Measurements from ENCODE around the gene FLT4.

FLT4 gene

DNA sequence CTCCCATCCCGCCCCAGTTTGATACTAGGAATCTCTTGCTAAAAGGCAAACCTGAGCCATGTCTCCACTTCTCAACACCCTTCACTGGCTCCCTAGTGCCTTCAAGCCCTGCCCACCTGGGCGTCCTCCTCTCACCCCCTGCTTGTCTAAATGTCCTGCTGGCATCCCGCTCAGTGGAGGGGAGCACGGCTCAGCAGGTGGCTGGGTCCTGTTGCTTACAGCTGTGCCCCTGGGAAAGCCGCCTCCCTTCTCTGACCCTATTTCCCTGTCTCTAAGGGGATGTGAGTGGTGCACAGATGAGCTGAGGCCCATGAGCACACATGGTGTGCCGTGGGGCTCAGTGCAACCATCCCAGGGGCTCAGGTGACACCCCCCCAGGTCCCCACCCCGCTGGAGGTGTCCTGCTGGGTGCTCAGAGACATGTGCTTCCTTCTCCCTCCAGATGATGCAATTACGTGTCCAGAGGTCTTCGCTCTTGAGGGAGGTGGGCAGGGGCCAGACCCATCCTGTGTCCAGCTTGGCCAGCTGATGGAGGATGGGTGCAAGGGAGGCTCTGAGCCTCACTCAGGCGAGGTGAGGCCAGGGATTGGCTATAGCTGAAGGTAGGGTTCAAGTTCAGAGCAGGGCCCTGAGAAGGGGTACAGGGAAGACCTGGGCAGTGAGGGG, 24.1 kb downstream of the FLT4 start:
- no peak for DNase-seq

DNA sequence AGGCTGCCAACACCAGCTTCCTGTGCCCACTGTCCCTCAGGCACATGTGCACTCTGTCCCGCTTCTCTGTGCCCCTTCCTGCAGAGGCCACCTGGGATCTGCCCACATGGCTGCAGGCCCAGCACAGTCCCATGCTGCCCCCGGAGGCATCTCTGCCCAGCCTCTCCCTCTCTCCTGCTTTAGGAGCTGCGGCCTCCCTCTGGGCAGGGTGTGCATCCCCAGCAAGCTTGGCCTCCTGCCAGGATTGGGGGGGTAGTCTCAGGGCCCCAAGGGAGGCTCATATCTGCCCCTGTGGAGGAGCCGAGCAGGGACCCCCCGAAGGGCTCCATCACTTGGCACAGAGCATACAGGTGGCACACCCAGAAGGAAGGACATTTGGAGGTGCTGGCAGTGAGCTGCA, 24.8 kb downstream of the FLT4 start:
- no peak for DNase-seq

DNA sequence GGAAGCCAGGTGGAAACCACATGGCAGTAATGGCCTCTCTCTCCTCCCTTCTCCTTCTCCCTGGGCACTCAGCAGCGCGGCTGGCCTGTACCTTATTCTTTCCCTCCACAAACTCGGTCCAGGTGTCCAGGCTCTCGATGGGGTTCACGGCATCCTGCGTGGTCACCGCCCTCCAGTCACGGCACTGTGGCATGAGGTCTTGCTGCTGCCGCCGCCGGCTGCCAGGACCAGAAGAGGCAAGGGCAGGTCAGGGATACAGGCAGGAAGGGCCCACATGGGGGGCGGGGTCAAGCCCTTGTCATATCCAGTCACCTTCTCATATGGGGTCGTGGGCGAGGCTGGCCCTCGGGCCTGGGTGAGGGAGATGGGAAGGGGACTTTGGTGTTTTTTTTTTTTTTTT, 25.6 kb downstream of the FLT4 start:
- no peak for DNase-seq

DNA sequence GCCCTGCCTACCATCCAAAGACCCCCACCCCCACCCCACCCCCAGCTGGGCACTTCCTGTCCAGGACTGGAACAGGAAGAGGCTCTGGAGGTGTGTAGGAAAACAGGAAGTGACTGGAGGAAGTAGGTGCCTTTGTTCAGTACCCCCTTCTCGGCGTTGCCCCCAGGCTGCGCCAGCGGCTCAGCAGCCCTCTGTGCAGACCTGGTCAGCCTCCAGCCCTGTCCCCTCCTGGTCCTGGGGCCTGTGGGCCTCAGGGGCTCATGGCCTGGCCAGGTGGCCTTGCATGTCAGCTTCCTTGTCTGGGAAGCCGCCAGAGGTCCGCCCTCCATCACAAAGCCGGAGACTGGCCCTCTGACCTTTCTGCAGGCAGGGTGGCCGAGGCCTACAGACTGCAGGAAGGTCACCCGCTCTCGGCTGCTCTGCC, 26.0 kb downstream of the FLT4 start:
- DNase-seq = no peak

DNA sequence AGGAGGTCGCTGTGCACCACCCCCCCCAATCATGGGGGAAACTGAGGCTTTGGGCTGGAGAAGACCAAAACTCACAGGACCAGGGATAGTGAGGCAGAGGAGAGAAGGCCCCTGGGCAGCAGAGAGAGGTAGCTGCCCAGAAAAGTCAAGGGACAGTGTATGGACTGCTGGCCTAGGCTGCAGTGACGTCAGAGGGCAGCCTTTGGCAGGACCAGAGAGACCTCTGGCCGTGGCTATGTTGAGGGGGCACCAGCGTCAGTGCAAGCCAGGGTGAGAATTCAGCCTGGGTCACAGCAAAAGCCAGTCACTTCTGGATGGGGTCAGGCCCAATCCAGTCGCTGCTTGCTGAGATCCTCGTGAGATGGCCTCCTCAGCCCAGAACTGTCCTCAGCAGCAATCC, 26.5 kb downstream of the FLT4 start:
- no peak for DNase-seq

DNA sequence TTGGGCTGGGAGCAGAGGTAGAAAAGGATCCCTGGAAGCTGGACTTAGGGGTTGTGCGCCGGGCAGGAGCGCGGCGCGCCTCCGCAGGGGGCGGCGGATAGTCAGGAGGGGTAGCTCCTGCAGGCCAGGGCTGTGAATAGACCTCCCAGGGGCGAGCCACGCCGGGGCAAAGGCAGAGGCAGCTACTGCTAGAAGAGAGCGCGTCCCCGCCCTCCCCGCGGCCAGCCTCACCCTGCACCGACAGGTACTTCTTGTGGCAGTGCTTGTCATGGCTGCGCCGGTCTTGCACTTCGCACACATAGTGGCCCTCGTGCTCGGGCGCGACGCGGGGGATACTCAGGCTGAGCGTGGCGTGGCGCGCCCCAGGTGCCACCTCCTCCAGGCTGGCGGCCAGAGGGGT, 28.1 kb downstream of the FLT4 start:
- no peak for DNase-seq

DNA sequence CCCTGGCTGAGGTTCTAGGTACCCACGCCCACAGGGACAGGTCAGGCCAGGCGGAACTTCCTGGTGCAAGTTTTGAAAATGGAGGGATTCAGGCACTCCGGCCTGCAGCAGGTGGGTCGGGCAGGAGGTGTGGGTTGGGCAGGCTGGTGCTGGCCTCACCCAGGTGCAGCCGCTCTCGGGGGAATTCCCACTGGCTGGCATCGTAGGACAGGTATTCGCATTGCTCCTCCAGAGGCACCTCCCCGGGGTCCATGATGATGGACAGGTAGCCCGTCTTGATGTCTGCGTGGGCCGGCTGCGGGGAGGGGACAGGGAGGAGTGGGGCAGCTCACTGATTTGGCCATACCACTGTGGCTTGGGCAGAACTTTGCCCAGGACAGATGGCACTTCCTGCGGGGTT, 29.4 kb downstream of the FLT4 start:
- DNase-seq = no peak

DNA sequence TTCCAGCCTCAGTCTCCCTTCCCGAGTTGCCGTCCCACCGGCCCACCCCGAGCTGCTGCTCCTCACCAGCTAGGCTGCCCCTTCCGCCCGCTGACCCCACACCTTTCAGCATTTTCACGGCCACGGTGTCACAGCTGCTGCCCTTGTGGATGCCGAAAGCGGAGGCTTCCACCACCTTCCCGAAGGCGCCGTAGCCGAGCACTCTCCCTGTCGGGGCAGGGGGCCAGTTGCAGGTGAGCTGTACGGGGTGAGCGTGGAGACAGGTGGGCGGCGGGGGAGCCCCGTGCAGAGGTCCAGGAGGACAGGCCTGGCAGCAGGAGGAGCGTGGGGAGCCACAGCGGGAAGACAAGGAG, 29.9 kb downstream of the FLT4 start:
- DNase-seq = no peak

DNA sequence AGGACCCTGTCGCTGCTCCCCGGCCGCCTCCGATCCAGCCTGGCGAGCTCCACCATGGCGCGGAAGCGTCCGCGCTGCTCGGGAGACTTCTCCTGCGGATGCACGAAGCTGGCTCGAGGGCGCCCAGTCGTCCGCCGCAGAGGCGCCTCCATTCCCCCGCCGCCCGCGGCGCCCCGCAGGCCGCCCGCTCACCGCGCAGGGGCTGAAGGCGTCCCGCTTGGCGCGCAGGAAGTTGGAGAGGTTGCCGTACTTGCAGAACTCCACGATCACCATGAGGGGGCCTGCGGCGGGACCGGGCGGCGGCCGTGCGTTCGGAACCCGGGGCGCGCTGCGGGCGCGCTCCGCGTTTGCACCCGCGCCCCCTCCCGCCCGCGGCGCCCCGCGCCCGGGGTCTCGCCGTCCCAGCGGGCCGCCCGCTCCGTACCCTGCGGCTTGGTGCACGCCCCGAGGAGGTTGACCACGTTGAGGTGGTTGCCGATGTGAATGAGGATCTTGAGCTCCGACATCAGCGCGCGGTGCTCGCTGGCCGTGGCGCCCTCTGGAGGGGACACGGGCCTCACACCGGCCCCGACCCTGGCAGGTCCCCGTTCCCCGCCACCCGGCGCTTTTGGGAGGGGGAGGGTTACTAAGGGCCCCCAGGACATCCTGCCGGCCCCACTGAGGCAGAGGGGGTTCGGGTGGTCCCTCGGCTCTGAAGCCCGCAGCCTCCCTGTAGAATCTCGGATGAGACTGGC, 30.4 kb downstream of the FLT4 start:
- no peak for DNase-seq

DNA sequence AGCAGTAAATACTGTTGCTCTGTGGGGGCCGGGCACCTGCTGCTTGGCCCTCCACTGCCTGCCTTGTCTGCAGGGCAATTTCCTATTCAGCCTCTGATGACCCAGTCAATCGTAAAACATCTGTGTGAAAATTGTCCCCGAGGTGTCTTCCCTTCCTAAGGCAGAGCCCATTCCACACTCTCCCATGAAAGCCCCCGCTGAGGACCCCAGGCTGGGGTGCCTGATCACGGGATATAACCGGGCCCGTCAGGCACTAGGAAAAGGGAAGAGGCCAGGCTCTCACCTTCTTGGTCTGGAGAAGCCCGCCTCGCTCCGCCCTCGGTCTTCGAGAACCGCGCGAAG, 30.9 kb downstream of the FLT4 start:
- DNase-seq = no peak

DNA sequence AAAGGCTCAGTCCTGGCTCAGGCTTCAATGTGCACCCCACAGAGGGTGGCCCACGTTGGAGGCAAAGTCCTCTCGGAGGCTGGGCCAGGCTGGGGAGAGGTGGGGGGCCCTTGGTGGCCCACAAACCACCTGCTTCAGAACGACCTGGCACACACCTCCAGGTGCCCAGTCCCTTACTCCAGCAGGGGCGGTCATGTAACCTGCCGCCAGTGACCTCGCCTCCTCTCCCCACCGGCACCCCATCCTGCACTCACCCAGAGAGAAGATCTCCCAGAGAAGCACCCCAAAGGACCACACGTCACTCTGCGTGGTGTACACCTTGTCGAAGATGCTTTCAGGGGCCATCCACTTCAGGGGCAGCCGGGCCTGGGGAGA, 35.6 kb downstream of the FLT4 start:
- DNase-seq = no peak

DNA sequence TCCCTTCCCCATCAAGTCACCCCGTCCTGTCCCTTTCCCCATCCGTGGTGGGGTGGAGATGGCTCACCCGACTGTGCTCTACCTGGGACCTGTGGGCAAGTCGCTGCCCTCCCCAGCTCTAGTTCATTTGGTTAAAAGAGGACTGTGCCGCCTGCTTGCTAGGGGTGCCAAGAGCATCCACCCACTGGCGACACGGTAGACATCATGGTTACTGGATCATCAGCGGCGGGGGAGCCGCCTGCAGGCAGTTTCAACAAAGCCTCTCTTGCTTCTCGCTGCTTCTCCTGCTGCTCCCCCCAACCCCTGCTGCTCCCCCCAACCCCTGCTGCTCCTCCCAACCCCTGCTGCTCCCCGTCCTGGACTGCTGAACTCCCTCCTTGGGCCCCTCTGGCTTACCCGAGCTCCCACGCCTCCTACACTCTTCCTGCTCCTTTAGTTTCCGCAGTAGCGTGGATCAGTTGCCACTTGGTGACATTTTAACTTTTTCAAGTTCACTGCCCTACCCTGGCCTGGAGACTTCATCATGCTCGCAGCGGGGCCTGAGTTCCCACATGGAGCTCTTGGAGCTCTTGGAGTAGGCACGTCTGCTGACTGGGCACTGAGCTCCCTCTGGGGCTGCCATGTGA, 36.1 kb downstream of the FLT4 start:
- DNase-seq = no peak

DNA sequence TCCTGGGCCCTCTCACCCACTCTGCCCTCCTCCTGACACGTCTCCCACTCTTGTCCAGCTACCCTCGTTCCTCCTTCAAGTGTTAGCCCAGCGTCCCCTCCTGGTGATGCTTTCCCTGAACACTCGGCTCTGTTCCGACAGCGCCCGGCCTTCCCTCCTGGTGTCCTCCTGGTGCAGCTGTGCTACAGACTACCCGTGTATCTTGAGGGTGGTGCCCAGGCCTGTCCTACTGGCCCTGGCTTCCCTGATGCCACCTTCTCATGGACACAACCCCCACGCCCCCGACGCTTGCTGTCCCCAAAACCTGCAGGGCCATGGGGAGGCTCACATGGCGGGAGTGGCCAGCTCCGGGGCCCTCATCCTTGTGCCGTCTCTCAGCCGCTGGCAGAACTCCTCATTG, 36.7 kb downstream of the FLT4 start:
- no peak for DNase-seq

DNA sequence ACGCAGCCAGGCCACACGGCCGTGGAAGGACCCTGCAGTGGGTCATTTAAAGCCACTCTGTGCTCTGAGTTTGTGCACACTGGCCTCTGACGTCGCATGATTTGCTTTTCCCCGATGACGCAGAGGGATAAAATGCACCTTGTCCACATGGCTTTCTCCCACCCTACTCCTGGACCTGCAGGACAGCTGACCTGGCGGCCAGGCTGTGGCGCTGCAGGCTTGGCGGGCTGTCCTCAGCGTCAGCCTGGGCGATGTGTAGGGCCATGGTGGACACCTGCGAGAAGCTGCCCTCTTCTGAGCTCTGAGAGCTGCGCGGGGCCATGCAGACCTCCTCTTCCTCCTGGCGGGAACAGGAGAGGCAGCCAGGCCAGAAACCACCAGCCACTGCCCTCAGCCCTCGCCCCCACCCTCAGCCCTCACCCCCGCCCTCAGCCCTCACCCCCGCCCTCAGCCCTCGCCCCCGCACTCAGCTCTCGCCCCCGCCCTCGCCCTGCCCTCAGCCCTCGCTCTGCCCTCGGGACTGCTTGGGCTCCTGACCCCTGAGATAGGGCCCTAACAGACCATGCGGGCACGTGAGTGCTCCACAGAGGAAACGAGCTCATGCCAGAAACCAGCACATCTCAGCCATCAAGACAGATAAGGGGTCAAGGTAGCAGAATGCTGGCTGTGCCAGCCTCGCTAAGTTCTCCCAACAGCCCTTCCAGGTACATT, 38.1 kb downstream of the FLT4 start:
- DNase-seq = no peak

DNA sequence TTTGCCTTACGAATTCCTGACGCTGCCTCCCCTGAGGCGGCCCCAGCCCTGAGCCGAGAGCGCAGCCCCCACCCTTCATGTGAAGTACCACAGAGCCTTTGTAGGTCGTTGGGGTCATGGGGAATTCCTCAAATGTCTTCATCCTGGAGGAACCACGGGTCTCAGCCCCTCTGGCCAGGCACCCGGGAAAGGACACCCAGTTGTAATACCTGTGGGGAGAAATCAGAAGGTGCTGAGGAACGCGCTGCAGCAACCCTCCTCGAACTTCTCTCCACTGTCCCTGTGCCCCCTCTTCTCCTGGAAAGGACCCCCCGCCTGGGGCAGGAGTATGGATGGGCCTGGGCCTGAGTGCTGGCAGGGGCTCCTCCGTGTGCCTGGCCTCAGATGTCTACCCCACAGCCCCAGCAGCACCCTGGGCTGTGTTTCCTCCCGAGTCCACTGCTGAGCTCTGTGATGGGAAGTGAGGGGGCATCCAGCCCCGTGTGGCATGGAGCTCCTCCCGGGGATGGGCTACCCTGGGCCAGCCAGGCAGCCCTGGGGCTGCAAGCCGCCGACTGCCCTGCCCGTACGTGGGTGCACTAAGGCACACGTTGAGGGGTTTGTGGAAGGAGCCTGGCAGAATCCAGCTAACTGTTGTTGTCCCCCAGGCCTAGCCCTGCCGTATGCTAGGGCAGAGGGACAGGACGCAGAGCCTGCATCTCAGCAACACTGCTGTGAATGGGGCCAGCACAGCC, 39.4 kb downstream of the FLT4 start:
- no peak for DNase-seq

DNA sequence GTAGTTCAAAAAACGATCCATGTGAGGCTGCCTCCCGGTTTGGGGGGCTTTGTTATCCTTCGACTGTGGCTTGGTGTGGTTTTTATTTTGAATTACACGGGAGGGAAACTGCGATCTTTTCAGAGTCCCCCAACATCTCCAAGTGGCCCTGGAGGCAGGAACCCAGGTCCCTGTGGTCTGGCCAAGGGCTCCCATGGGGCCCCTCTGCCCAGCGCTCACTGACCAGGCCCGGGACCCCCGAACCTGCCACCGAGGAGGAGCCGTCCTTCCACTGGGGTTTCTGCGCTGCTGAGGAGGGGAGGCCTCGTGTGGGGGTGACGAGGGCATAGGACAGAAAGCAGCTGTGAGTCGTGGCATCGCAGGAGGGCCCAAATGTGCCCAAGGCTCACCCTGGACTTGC, 40.0 kb downstream of the FLT4 start:
- no peak for DNase-seq

DNA sequence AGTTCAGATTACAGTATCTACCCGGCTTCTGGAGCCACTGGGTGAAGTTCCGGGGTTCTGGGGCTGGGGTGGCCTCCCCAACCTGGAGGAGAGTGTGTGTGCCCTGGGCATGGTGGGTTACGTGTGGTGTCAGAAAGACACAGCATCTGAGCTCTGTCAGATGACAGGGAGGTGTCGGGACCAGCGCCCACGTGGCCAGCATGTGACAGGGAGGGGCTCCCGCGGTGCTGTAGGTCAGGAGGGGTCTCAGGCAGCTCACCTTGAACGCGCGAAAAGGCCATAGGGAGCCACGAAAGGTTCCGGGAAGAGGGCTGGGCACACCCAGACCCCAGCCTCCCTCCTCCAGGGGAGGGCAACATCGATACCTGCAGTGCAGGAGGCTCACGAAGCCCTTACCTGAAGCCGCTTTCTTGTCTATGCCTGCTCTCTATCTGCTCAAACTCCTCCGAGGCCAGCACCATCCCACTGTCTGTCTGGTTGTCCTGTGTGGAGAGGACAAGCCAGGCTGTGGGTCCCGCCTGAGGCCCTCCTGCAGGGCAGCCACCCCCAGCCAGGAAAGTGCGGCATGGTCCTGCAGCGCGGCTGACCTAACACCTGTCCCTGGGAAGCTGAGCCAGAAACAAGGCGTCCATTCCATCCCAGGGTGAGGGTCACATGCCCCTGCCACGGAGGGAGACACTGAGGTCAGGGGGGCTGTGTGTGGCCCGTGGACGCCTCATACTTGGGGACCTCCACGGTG, 40.7 kb downstream of the FLT4 start:
- no peak for DNase-seq

DNA sequence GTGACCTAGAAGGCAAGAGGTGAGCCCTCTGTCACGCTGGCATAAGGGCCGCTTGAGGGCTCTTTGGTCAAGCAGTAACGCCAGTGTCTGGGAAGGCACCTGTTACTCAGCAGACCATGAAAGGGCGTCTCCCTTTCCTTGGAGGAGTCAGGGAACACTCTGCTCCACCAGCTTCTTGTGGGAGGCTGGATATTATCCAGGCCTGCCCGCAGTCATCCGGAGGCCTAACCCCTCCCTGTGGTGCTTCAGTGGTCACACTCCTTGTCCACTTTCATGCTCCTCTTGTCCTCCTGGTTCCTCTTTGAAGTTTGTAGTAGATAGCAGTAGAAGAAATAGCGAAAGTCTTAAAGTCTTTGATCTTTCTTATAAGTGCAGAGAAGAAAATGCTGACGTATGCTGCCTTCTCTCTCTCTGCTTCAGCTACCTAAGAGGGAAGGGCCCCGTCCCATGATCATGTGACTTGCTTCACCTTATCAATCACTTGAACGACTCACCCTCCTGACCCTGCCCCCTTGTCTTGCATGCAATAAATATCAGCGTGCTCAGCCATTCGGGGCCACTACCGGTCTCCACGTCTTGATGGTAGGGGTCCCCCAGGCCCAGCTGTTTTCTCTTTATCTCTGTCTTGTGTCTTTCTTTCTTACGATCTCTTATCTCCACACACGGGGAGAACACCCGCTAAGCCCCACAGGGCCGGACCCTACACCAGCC, 41.4 kb downstream of the FLT4 start:
- no peak for DNase-seq

DNA sequence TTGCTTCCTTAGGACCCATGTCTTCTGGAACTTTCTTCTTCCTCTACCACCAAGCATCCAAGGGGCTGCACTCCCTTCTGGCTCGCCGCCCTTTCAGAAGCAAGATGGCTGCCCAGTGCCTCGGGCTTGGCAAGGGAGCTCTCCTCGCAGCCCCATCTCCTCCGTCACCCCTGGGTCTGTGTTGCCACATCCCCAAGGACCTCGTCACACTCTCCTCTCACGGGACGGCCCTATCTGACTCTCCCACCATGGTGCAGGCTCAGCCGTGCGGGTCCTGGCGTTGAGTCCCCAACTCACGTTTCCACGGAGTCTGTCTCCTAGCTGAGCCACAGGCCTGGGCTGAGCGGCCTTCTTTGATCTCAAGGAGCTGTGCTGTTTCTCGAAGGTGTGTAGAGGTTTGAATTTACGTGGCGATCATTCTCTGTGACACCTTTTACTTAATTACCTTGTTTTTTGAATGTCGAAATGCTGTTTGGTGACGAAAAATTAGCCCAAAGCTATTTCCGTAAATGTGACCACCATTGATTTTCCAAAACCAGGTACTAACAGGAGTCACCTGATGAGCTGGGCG, 43.1 kb downstream of the FLT4 start:
- no peak for DNase-seq

DNA sequence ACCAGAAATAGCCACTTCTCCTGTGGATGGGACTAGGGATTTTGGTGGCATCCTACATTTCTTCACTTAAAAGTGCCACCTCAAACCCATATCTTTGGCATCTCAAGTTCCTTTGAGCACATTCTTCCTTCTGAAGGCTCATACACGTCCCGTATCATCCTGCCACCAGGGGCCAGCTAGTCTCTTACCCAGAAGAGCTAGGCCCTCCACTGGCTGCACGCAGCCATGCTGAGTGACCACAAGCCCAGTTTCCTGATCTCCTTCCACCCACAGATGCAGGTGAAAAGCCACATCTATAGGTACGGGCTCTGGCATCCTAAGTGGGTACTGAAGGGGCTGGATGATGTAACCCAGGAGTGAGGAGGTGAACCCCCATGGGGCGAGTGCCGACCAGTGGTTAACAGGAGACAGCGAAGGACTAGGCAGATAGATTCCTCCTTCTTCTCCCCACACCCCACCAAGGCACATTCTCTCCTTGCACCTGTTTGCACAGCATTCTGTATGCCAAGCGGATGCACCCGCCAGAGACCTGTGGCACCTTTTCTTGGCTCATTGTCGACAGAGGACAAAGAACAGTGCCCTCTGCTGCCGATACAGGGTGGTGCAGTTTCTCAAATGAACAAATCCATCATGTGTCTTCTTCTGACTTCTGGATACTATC, 43.7 kb downstream of the FLT4 start:
- peak; percentile 31 for DNase-seq

DNA sequence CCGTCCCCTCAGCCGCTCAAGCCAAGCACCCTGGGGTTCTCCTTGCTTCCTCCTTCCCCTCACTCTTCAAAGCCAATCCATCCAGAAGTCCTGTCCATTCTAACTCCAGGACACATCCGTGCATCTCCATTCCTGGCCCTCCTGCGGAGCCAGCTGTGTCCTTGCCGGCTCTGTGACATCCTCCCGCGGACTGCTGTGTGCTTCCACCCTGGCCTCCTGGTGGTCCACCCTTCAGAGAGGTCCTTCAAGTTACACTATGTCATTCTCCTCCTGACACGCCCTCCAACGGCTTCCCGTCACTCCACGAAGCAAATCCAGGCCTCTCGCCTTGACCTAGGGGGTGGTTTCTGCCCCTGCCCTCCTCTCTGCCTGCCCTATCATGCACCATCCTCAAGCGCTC, 45.1 kb downstream of the FLT4 start:
- DNase-seq = no peak

All from CD4-positive, alpha-beta T cell treated with Interleukin-15 for 1 hour (primary cell).